ENCODE measurements around the gene ADGRV1.
"Not testable (repeated sequence)": the region's sequence is repeated elsewhere in the genome, so short reads cannot be mapped to it uniquely, and the experiment has no call there.

ADGRV1 gene

DNA sequence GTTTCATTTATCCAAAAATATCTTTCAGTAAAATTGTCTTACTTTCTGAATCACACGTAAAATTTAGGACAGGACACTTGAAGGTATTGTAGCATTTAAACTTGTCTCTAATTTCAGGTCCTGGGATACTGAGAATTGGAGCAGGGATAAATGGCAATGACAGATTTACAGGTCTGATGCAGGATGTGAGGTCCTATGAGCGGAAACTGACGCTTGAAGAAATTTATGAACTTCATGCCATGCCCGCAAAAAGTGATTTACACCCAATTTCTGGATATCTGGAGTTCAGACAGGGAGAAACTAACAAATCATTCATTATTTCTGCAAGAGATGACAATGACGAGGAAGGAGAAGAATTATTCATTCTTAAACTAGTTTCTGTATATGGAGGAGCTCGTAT, 99.2 kb downstream of the ADGRV1 start:
- no peak for DNase-seq

DNA sequence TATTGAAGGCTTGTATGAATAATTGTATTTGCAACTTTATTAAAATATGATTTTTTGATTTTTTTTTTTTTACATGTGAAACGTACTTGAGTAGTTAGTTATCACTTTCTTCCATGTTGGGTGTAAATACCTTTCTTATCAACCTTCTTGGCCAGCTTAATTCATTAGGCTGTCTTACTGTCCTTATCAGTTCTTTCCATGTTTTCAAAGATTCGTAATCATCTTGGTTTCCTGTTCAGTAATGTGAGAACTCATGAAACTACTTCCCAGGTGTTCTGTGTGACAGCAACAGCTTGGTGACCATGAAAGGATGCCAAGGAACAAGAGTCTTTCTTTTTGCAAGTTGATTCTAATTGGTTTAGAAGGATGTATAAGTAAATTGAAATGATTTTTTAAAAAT, 100.0 kb downstream of the ADGRV1 start:
- DNase-seq: no peak

DNA sequence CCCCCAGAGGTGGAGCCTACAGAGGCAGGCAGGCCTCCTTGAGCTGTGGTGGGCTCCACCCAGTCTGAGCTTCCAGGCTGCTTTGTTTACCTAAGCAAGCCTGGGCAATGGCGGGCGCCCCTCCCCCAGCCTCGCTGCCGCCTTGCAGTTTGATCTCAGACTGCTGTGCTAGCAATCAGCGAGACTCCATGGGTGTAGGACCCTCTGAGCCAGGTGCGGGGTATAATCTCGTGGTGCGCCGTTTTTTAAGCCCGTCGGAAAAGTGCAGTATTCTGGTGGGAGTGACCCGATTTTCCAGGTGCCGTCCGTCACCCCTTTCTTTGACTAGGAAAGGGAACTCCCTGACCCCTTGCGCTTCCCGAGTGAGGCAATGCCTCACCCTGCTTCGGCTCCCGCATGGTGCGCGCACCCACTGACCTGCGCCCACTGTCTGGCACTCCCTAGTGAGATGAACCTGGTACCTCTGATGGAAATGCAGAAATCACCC, 109.5 kb downstream of the ADGRV1 start:
- DNase-seq: not testable (repeated sequence)

DNA sequence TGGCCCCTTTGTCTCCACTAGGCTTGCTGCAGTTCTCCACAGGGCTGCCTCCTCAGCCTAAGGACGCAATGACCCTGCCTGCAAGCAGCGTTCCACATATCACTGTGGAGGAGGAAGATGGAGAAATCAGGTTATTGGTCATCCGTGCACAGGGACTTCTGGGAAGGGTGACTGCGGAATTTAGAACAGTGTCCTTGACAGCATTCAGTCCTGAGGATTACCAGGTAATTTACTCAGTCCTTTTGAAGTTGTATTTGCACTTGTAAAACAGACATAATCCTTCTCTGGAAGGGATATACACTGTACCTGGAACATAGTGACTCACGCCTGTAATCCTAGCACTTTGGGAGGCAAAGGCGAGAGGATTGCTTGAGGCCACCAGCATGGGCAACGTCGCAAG, 116.6 kb downstream of the ADGRV1 start:
- DNase-seq: no peak

DNA sequence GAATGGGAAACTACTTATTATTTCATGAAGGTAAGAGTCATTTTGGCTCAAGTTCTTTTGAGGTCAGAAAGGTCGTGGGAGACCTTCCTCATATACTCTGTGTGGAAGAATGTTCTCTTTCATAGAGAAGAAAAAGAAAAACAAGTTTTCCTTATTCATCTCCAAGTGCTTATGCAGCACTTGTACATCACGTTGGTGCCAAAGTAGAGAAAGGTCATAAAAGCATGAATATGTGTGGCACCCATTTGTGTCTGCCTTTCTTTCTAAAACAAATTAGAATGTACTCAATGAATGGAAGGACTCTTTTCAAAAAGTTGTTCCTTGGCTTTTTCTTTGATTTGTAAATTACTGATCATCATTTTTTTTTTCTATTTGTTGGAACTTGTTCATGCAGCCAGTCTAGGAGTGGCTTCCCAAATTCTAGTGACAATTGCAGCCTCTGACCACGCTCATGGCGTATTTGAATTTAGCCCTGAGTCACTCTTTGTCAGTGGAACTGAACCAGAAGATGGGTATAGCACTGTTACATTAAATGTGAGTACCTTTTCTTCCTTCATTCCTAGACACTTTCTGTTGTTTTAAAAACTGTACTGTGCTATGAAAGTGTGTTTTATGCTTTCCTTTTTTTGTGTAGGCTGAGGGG, 122.4 kb downstream of the ADGRV1 start:
- DNase-seq: no peak

DNA sequence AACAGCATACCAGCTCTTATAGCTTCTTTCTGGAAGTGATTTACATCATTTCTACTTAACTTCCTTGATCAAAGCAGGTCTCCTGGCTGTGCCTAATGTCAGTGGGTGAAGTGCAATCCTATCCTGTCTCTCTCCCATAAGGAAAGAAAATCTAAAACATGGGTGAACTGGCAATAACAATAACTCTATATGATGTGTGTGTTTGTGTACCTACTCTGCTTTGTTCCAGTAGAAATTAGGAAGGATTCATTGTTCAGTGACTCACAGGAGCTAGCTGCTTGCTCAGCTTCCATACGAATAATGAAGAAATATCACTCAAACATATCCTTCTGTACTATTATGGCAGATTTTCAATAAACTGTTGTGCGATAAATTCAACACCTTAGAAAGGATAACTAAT, 123.7 kb downstream of the ADGRV1 start:
- no peak for DNase-seq

DNA sequence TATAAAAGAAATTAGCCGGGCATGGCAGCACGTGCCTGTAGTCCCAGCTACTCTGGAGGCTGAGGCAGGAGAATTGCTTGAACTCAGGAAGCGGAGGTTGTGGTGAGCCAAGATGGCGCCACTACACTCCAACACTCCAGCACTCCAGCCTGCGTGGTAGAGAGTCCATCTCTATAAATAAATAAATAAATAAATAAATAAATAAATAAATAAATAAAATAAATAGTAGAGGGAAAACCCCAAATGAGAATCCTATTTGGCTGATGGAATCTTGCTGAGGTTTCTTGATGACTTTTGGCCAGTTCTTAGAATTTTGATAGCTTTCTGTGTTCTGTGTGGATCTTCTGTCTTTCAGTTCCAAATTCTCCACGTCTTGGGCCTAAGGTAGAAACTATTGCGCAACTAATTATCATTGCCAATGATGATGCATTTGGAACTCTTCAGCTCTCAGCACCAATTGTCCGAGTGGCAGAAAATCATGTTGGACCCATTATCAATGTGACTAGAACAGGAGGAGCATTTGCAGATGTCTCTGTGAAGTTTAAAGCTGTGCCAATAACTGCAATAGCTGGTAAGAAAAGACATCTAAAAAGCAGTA, 126.9 kb downstream of the ADGRV1 start:
- DNase-seq: no peak

DNA sequence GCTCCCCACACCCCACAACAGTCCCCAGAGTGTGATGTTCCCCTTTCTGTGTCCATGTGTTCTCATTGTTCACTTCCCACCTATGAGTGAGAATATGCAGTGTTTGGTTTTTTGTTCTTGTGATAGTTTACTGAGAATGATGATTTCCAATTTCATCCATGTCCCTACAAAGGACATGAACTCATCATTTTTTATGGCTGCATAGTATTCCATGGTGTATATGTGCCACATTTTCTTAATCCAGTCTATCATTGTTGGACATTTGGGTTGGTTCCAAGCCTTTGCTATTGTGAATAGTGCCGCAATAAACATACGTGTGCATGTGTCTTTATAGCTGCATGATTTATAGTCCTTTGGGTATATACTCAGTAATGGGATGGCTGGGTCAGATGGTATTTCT, 127.8 kb downstream of the ADGRV1 start:
- not testable (repeated sequence) for DNase-seq

DNA sequence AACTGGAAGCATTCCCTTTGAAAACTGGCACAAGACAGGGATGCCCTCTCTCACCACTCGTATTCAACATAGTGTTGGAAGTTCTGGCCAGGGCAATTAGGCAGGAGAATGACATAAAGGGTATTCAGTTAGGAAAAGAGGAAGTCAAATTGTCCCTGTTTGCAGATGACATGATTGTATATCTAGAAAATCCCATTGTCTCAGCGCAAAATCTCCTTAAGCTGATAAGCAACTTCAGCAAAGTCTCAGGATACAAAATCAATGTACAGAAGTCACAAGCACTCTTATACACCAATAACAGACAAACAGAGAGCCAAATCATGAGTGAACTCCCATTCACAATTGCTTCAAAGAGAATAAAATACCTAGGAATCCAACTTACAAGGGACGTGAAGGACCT, 128.9 kb downstream of the ADGRV1 start:
- DNase-seq: not testable (repeated sequence)

GRCh38 chr5:90689064-90689463, 130.5 kb downstream of the ADGRV1 start:
- no peak for DNase-seq

GRCh38 chr5:90690307-90690706, 131.7 kb downstream of the ADGRV1 start:
- DNase-seq: no peak

- DNase-seq: no peak
Measured at GRCh38 chr5:90691533-90691932, 132.9 kb downstream of the ADGRV1 start.

GRCh38 chr5:90696153-90696552, 137.6 kb downstream of the ADGRV1 start:
- DNase-seq: no peak

DNA sequence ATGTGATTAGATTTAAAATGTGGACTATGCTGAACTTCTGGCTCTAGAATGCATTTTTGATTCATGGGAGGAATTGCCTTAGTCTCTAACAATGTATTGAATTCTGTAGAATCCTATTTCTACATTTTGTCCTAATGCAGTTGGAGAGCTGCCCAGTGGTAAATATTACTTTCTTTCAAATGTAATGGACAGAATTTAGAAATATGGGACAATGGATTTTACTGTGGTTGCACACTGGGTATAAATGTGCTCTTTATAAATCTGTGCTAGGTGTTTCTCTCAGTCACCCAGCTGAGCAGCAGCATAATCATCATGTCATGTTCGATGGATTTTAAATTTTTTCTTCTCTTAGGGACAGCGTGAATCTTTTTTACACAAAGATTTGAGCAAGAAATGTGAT, 141.7 kb downstream of the ADGRV1 start:
- DNase-seq: no peak

DNA sequence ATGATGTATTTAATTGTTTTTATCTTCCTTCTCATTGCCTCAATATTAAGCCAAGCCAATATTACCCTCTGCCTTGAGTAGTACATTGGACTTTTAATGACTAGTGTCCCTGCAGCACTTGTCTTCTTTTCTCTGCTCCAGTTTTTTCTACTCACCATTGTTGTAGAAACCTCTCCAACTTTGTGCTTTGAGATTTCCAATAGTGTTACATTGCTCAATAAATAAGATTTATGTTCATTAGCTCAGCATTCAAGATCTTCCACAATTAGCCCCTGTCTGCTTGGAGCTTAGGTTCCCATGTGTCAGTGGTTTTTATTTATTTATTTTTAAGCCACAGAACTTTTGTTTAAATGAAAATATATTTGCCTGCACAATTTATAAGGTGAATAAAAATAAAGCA, 145.3 kb downstream of the ADGRV1 start:
- DNase-seq: no peak

- no peak for DNase-seq
Measured at GRCh38 chr5:90707698-90708097, 149.1 kb downstream of the ADGRV1 start.

DNA sequence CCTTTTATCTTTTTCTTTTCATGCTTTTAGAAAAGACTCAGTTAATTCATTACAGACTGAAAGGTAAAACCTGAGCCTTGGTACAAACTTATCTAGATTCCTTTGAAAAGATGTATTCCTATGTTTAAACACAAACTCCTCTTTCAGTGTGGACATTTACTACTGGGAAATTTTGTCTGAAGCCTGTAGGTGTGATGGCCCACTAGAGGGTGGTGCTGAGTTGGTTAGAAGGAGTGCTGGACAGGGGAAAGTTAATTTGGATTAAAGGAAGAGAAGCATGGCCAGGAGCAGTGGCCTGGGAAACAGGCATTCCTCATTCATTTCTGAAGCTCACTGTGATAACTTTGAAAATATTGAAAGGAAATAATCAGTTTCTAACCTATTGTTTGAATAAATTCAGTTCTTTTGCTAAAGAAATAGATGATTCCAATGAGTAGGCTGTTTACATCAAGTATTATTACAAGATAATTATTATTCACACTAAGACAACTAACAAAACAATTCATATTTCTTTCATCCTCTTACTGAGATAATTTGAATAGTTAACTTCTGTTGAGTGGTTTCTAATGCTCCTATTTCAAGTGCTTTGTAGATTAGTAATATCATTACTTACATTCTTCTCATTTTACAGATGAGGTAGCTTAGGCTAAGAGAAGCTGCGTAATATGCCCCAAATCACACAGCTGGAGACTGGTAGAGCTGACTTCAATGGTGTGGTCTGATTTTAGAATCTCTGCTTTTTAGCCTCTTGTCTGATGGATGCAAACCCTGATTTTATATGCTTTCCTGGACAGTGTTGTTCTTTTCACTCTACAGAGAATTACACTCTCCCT, 150.9 kb downstream of the ADGRV1 start:
- no peak for DNase-seq

- DNase-seq: no peak
Measured at GRCh38 chr5:90718387-90718786, 159.8 kb downstream of the ADGRV1 start.

DNA sequence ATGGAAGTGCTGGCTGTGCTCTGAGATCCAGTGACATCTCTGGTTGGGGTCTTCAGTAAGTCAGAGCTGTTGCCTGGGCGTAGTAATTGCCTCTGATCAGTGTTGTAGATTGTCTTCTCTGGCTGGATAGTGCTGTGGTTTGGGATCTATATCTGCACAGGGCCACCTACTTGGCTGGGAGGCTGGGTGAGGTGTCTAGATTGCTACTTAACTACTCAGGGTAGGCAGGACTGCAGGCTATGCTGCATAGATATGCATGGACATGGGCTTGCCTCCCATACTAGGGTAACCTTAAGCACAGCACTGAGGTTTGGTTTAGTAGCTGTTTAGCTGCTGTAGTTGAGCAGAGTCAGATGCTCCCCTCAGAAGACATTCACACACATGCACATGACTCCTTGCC, 181.0 kb downstream of the ADGRV1 start:
- DNase-seq: no peak

DNA sequence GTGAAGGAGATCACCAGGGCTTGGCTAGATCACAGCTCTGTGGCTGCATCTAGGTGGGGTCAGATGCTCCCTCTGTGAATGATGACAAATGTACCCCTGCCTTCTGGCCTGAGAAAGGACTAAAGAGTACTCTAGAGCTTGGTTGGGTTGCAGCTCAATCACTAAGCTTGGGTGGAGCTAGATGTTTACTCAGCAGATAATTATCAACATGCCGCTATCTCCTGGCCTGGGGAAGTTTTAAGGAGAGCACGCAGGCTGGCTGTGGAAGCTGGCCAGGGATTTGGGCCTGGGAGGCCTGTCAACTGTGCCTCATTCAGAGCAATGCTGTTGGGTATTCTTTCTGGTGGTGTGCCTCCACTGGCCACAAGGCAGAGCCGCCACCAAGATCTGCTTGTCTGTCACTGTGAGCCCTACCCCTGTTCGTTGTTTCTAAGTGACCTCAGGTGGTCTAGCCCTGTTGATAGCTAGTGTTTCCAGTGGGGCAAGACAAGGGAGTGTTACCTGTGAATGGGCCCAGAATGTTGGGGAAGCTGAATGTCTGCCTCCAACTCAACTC, 181.7 kb downstream of the ADGRV1 start:
- no peak for DNase-seq

- no peak for DNase-seq
Measured at GRCh38 chr5:90741022-90741564, 182.5 kb downstream of the ADGRV1 start.

DNA sequence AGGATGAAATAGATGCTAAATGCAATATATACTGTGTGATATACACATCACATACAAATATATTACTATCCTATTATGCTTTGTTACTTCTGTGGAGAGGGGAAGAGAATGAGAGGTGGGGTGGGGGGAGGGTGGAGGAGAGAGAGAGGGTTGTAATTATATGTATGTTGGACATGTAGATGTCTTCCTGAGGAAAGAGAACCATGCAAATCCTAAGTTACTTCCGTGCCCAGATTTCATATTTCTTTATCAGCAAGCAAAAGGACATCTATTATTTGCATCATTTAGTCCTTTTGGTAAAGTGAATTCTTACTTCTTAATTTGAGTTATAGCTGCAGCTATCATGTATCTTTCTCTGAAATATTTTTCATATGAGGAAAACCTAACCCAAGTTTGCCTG, 187.5 kb downstream of the ADGRV1 start:
- DNase-seq: no peak

DNA sequence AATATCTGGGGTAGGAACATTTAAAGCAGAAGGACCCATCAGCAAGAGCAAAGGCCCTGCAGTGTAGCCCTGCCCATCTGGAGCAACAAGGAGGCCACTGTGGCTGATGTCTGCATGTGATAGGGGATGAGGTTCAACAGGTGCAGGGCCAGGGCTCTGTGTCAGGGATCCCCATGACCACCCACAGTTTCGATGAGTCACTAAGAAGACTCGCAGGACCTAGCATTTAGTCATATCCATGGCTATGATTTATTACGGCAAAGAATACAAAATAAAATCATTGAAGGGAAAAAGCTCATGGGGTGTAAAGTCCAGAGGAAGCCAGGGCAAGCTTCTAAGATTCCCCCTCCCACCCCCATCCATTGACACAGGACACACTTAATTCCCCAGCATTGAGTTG, 188.6 kb downstream of the ADGRV1 start:
- DNase-seq: no peak
